Breast epithelium (tissue), 3 donors: ENCODE results near the gene MARCHF11.

Source experiments
- POLR2A ChIP-seq: fragments of 450-650 bp; IDR thresholded peaks from one replicate; pipeline ENCODE4 v1.6.1; 2016; ENCODE audit warnings: antibody characterized with exemption, mild to moderate bottlenecking, moderate library complexity
- POLR2AphosphoS5 ChIP-seq, 3 donors: sonication (generic); formaldehyde crosslinking; IDR thresholded peaks; one replicate each; pipeline ENCODE4 v1.6.1; 2017; ENCODE audit warnings: antibody characterized with exemption in 3 of 3
- TF ChIP-seq, protein P1 (sequence below), 3 donors: fragments of 450-650 bp; IDR thresholded peaks; one replicate each; pipeline ENCODE4 v1.5.1; 2016 to 2017; ENCODE audit warnings: antibody characterized with exemption in 3 of 3, mild to moderate bottlenecking in 3 of 3, moderate library complexity in 3 of 3

DNA sequence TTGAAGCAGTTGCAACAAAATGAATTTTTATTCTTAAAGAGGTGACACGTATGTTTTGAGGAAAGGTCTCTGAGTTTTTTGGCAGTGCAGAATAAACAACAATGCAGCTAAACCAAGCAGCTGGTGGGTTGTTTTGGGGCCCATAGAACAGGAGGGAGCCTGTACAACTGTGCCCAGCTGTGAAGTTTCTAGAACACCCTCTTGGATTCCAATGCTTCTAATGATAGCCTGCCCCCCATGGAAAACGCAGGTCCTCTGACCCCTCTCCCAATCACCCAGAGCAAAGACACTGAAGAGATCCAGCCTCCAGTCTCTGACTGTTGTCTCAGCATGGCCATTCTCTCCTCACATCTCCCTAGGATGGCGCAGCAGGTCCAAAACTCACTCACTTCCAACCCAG, 150.9 kb downstream of the MARCHF11 start:
- TF ChIP-seq, protein P1, sequence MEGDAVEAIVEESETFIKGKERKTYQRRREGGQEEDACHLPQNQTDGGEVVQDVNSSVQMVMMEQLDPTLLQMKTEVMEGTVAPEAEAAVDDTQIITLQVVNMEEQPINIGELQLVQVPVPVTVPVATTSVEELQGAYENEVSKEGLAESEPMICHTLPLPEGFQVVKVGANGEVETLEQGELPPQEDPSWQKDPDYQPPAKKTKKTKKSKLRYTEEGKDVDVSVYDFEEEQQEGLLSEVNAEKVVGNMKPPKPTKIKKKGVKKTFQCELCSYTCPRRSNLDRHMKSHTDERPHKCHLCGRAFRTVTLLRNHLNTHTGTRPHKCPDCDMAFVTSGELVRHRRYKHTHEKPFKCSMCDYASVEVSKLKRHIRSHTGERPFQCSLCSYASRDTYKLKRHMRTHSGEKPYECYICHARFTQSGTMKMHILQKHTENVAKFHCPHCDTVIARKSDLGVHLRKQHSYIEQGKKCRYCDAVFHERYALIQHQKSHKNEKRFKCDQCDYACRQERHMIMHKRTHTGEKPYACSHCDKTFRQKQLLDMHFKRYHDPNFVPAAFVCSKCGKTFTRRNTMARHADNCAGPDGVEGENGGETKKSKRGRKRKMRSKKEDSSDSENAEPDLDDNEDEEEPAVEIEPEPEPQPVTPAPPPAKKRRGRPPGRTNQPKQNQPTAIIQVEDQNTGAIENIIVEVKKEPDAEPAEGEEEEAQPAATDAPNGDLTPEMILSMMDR (IDR thresholded peaks at IDR 0.05) = no peak
- TF ChIP-seq POLR2A = no peak
- no peak for TF ChIP-seq POLR2AphosphoS5 (IDR thresholded peaks at IDR 0.05)
